ENCODE measurements around the gene RALGAPA2. TPM values are rescaled to one million over a fixed set of nuclear protein-coding genes. Genes with fewer than 3 reads are reported as not detected.

RALGAPA2 gene
- total RNA-seq, 1 donor from 2014 or later: 21.0 TPM

DNA sequence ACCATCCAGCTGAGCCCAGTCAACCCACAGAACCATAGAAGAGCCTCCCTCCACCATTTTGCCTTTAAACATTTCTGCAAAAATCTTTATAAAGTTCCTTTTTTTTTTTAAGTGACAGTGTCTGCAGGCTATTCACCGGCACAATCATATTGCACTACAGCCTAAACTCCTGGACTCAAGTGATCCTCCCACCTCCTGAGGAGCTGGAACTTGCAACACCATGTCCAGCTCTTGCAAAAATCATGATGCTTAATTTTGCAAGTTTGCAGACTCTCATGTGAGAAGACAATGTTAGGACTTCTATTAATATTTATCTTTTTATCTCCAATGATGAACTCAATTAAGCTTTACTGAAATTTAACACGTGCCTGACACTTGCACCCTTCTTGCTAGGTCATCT, 255.7 kb downstream of the RALGAPA2 start:
- intact Hi-C loops (cut with micrococcal nuclease): no loop called here
- no peaks in the 10 kb centered on the region for H3K9me3 ChIP-seq (replicated peaks)
- H3K4me1 ChIP-seq: peaks cover 42% of the 10 kb centered on the region
- peak overlapping the region; percentile 66 for H3K27ac ChIP-seq (replicated peaks)
- no peak for DNase-seq
- peaks cover 9% of the 10 kb centered on the region for H3K36me3 ChIP-seq
- H3K4me3 ChIP-seq: no peak overlapping the region
- TF ChIP-seq, protein P1, sequence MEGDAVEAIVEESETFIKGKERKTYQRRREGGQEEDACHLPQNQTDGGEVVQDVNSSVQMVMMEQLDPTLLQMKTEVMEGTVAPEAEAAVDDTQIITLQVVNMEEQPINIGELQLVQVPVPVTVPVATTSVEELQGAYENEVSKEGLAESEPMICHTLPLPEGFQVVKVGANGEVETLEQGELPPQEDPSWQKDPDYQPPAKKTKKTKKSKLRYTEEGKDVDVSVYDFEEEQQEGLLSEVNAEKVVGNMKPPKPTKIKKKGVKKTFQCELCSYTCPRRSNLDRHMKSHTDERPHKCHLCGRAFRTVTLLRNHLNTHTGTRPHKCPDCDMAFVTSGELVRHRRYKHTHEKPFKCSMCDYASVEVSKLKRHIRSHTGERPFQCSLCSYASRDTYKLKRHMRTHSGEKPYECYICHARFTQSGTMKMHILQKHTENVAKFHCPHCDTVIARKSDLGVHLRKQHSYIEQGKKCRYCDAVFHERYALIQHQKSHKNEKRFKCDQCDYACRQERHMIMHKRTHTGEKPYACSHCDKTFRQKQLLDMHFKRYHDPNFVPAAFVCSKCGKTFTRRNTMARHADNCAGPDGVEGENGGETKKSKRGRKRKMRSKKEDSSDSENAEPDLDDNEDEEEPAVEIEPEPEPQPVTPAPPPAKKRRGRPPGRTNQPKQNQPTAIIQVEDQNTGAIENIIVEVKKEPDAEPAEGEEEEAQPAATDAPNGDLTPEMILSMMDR (IDR thresholded peaks at IDR 0.05; ENCODE audit: borderline replicate concordance): no peak
- H3K27me3 ChIP-seq (ENCODE audit: low read depth): no peaks in the 10 kb centered on the region

DNA sequence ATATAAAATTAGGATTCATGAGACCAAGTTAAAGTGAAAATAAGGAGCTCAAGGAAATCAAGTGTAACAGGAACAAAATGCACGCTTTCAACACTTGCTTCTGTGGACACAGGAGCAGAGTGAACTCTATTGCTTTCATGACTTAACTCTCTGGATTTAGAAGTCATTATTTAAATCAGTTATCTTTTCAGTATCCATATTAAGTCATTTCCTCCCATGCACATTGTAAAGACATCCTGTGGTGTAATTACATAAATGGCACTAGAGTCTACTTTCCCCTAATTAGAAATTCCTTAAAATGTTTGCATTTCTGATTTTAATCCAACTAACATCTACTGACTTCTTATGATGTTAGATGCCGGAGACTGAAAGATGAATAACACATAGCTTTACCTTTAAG, 256.5 kb downstream of the RALGAPA2 start:
- intact Hi-C loops (cut with micrococcal nuclease): no loop called here

DNA sequence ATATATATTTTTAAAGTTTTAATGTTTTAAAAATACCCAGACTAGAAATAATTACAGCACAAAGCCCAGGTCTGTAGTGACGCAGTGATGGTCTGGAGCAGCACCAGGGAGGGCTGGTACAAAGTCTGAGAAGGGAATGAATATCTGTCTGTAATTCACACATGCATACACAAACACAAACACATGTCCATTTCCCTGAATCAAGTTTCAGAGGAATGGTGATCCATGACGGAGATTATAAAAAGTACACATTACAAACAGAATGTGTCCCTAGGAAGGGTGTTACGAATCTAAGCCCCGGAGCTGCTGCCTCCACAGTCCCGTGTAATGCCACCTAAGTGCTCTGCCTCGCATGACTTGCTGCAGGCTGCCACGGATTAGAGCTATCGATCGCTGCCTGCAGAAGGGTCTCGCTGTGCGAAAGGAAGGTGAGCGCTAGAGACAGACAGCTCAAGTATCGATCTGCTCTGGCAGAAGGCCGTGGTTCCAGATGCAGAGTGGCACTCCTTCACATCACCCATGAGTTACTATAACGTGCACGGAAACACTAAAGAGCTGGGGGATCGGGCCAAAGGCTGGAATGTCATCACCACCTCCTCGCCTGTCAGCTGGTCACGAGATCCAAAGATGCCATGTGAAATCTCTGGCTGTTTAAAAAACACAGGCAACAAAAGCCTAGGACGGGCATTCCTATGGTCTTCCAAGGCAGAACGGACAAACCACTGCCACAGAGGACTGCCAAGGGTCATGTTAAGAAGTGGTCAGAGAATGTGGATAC, 257.4 kb downstream of the RALGAPA2 start:
- no peaks in the 10 kb centered on the region for H3K9me3 ChIP-seq (replicated peaks)
- TF ChIP-seq, protein P1 (IDR thresholded peaks at IDR 0.05; ENCODE audit: borderline replicate concordance): no peak
- no peak for DNase-seq
- H3K36me3 ChIP-seq: peaks cover 9% of the 10 kb centered on the region
- peak overlapping the region; percentile 15 for H3K4me3 ChIP-seq
- intact Hi-C loops (cut with micrococcal nuclease): no loop called here
- H3K27me3 ChIP-seq (ENCODE audit: low read depth): no peaks in the 10 kb centered on the region
- peak overlapping the region; percentile 66 for H3K27ac ChIP-seq (replicated peaks)
- peaks cover 59% of the 10 kb centered on the region for H3K4me1 ChIP-seq

More for the DNA sequence above, 256.5 kb downstream of the RALGAPA2 start:
- TF ChIP-seq, protein P1 (IDR thresholded peaks at IDR 0.05; ENCODE audit: borderline replicate concordance): no peak
- Histone ChIP-seq H3K4me1 (peaks cover 51% of the 10 kb centered on the region), H3K27ac (replicated peaks) (peak overlapping the region; percentile 66), H3K4me3 (no peak overlapping the region), H3K27me3 (ENCODE audit: low read depth) (no peaks in the 10 kb centered on the region), H3K36me3 (peaks cover 9% of the 10 kb centered on the region), H3K9me3 (replicated peaks) (no peaks in the 10 kb centered on the region)
- no peak for DNase-seq

DNA sequence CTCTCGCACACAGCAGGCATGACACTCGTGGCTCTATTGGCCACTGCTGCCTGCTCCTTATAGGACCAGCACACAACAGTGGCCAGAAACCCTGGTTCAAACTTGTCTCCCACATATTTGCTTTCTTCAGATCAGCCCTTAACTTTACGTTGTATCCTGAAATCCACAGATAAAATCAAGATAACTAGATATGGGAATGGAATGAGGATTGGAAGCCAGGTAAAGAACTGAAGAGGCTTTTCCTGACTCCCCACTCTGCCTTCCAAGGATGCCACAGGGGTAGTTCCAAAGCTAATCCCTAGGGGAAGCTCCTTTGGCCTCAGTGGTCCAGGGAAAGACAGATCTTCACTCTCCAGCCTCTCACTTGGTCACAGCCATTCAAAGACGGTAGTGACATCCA, 258.1 kb downstream of the RALGAPA2 start:
- peak overlapping the region; percentile 66 for H3K27ac ChIP-seq (replicated peaks)
- intact Hi-C loops (cut with micrococcal nuclease): no loop called here
- DNase-seq: no peak

DNA sequence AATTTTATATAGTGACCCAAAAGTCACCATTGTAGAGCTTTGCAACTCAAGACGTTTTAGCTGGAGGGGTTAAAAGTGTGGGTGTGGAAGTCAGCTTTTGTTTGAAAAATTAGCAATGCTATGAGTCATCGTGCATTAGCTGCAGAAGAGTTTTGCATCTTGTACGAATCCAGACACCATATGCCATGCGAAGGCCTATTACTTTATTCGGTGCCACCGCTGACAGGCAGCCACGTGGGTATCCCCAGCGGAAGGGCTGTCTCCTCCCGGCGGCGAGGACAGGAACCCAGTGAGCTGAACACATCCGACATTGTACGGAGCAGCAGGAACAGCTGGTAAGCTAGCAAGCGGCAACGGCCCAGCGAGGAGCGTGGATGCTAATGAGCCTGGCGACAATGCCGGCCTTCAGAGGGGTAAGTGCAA, 260.2 kb downstream of the RALGAPA2 start:
- peak overlapping the region; percentile 72 for H3K27ac ChIP-seq (replicated peaks)
- DNase-seq: peak; percentile 46
- no peaks in the 10 kb centered on the region for H3K27me3 ChIP-seq (ENCODE audit: low read depth)
- intact Hi-C loops (cut with micrococcal nuclease): no loop called here
- H3K4me3 ChIP-seq: peak overlapping the region; percentile 26
- TF ChIP-seq, protein P1 (IDR thresholded peaks at IDR 0.05; ENCODE audit: borderline replicate concordance): no peak
- no peaks in the 10 kb centered on the region for H3K9me3 ChIP-seq (replicated peaks)
- peaks cover 64% of the 10 kb centered on the region for H3K4me1 ChIP-seq
- H3K36me3 ChIP-seq: peaks cover 1% of the 10 kb centered on the region

More for the DNA sequence above, 258.1 kb downstream of the RALGAPA2 start:
- Histone ChIP-seq H3K36me3 (peaks cover 9% of the 10 kb centered on the region), H3K9me3 (replicated peaks) (no peaks in the 10 kb centered on the region), H3K27me3 (ENCODE audit: low read depth) (no peaks in the 10 kb centered on the region), H3K4me3 (no peak overlapping the region), H3K4me1 (peaks cover 63% of the 10 kb centered on the region)
- TF ChIP-seq, protein P1 (IDR thresholded peaks at IDR 0.05; ENCODE audit: borderline replicate concordance): no peak
